Muscle layer of duodenum (tissue), 2 donors: ENCODE results near the gene RALGPS1.

Source experiments
- H3K27ac ChIP-seq: one replicate; pipeline ENCODE4 v1.7.0; 2013; ENCODE audit warnings: mild to moderate bottlenecking, low read length
- H3K27me3 ChIP-seq: one replicate; pipeline ENCODE4 v1.7.0; 2013; ENCODE audit warnings: low read depth, mild to moderate bottlenecking, control low read depth, low read length
- H3K36me3 ChIP-seq, 2 donors: one replicate each; pipeline ENCODE4 v1.7.0; 2013; ENCODE audit warnings: low read length in 2 of 2, control low read depth in 1 of 2, mild to moderate bottlenecking in 1 of 2; ENCODE audit not compliant: insufficient read depth in 2 of 2, control insufficient read depth in 1 of 2
- H3K4me1 ChIP-seq, 2 donors: one replicate each; pipeline ENCODE4 v1.7.0; 2013; ENCODE audit warnings: low read length in 2 of 2, mild to moderate bottlenecking in 2 of 2, control low read depth in 1 of 2, moderate library complexity in 1 of 2; ENCODE audit not compliant: insufficient read depth in 2 of 2, control insufficient read depth in 1 of 2
- H3K4me3 ChIP-seq, 2 donors: one replicate each; pipeline ENCODE4 v1.7.0; 2013; ENCODE audit warnings: low read length in 2 of 2, low read depth in 1 of 2, mild to moderate bottlenecking in 1 of 2
- H3K9me3 ChIP-seq, 2 donors: one replicate each; pipeline ENCODE4 v1.7.0; 2013; ENCODE audit warnings: low read length in 2 of 2, control low read depth in 1 of 2, mild to moderate bottlenecking in 1 of 2; ENCODE audit not compliant: control insufficient read depth in 1 of 2
- donor health status: healthy.

The RALGPS1 gene

GRCh38 chr9:126935630-126936029 is 21.0 kb downstream of the RALGPS1 start:
- H3K4me1 ChIP-seq, result peaks cover 0 to 1% of the 10 kb centered on the region in 2 donors
- H3K27ac ChIP-seq, result no peak overlapping the region
- H3K9me3 ChIP-seq, result no peaks in the 10 kb centered on the region
- no peaks in the 10 kb centered on the region for H3K36me3 ChIP-seq
- no peaks in the 10 kb centered on the region for H3K27me3 ChIP-seq
- no peak overlapping the region for H3K4me3 ChIP-seq

GRCh38 chr9:126937444-126937843 is 22.9 kb downstream of the RALGPS1 start:
- no peak overlapping the region for H3K27ac ChIP-seq
- peaks cover 8% of the 10 kb centered on the region in 2 donors for H3K4me1 ChIP-seq
- no peaks in the 10 kb centered on the region for H3K36me3 ChIP-seq
- H3K4me3 ChIP-seq, result no peak overlapping the region
- H3K9me3 ChIP-seq, result no peaks in the 10 kb centered on the region
- H3K27me3 ChIP-seq, result no peaks in the 10 kb centered on the region

GRCh38 chr9:126938327-126938726 is 23.7 kb downstream of the RALGPS1 start:
- no peak overlapping the region for H3K27ac ChIP-seq
- no peaks in the 10 kb centered on the region for H3K9me3 ChIP-seq
- no peak overlapping the region for H3K4me3 ChIP-seq
- no peaks in the 10 kb centered on the region for H3K27me3 ChIP-seq
- H3K4me1 ChIP-seq, result peaks cover 8 to 9% of the 10 kb centered on the region in 2 donors
- H3K36me3 ChIP-seq, result no peaks in the 10 kb centered on the region

DNA sequence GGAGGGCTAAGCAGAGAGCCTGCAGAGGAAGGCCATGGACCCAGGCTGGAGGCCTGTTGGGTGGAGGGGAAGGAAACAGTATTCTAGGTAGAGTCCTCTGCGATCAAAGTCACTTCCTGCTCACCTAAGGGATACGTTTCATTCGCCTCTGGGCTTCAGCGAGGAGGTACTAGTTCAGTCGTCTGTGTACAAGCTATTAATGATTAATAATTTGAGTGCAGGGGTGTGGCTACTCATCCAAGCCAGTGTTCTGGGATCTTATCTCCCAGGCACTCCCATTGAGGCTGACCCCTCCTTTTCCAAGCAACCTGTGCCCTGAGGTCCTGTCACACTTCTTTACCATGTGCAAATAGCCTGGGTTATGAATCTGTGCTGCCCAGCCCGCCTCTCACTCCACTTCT is 25.2 kb downstream of the RALGPS1 start:
- no peaks in the 10 kb centered on the region for H3K27me3 ChIP-seq
- H3K36me3 ChIP-seq, result no peaks in the 10 kb centered on the region
- peaks cover 8 to 9% of the 10 kb centered on the region in 2 donors for H3K4me1 ChIP-seq
- no peaks in the 10 kb centered on the region for H3K9me3 ChIP-seq
- no peak overlapping the region for H3K4me3 ChIP-seq
- peak overlapping the region; percentile 47 for H3K27ac ChIP-seq

DNA sequence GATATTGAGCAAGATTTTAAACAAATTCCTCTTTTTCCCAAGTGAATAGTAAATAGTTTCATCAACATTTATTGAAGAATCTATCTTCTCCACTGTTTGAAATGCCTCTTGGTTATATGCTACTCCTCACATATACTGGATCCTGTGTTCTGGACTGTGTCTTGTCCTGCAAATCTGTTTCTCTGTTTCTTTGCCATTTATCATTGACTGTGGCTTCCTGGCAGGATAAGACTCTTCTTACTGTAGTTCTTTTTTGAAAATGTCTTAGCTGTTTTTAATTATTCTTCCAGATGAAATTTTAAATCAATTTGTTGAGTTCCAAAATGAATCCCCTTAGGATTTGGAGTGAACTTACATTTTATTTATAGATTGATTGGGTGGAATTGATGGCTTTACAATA is 27.8 kb downstream of the RALGPS1 start:
- H3K27me3 ChIP-seq, result no peaks in the 10 kb centered on the region
- H3K27ac ChIP-seq, result no peak overlapping the region
- H3K4me1 ChIP-seq, result peaks cover 8 to 9% of the 10 kb centered on the region in 2 donors
- H3K9me3 ChIP-seq, result no peaks in the 10 kb centered on the region
- H3K4me3 ChIP-seq, result no peak overlapping the region
- no peaks in the 10 kb centered on the region for H3K36me3 ChIP-seq

DNA sequence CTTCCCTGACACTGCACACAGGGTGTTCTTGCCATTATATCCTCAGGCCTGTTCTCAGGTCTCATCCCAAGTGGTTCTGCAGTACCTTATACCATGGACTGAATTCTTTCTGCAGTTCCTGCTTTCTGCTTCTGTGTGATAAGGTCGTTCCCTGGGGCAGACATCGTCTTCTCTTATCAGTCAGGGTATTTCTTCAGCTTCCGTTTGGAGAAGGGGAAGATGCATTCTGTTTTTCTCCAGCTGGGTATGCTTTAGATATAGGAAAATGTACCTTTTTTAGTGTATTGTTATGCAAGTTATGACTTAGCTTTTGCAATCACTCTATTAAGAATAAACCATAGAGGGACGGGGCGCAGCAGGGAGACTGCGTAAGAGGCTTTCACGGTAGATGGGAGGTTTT is 31.1 kb downstream of the RALGPS1 start:
- Histone ChIP-seq H3K27me3 (no peaks in the 10 kb centered on the region), H3K4me1 (peaks cover 8% of the 10 kb centered on the region in 2 donors), H3K4me3 (no peak overlapping the region), H3K9me3 (no peaks in the 10 kb centered on the region), H3K36me3 (no peaks in the 10 kb centered on the region), H3K27ac (no peak overlapping the region)

- H3K27me3 ChIP-seq, result no peaks in the 10 kb centered on the region
- H3K36me3 ChIP-seq, result no peaks in the 10 kb centered on the region
- H3K27ac ChIP-seq, result no peak overlapping the region
- no peak overlapping the region for H3K4me3 ChIP-seq
- no peaks in the 10 kb centered on the region for H3K9me3 ChIP-seq
- peaks cover under 1 to 5% of the 10 kb centered on the region in 2 donors for H3K4me1 ChIP-seq
Observed at GRCh38 chr9:126947529-126947928, 32.9 kb downstream of the RALGPS1 start.

DNA sequence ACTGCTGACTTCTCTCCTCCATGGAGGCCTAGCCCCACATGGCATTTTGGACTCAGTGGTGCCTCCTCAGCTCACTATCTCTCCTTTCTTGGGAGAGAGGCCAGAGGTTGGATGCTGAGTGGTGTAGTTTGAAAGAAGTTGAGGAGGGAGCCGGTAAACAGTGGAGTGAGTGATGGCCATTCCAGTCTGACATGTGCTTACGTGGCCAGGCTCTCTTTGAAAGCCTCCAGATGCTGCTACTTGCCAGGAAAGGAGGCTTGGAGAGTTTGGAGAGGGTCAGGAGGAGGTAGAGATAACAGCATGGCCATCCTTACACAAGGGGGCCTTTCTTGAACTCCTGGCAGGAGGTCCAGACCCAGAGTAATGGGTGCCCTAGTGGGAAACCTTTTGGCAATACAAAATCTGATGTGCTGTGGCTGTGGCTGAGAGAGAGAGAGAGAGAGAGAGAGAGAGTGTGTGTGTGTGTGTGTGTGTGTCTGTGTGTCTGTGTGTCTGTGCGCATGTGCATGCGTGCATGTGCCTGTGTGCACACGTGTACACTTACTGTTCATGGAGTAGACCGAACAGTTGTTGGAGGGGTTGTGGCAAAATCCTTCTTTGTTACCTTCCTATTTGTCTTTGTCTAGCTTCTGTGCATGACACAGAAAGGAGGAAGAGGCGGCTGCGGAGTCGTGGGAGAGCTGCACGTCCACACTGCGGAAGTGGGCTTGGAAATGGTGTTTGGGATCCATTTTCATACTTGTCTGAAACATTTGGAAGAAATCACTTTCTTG is 37.8 kb downstream of the RALGPS1 start:
- no peaks in the 10 kb centered on the region for H3K9me3 ChIP-seq
- no peak overlapping the region for H3K4me3 ChIP-seq
- H3K27me3 ChIP-seq, result no peaks in the 10 kb centered on the region
- no peaks in the 10 kb centered on the region for H3K36me3 ChIP-seq
- peaks cover 13 to 15% of the 10 kb centered on the region in 2 donors for H3K4me1 ChIP-seq
- H3K27ac ChIP-seq, result peak overlapping the region; percentile 24

DNA sequence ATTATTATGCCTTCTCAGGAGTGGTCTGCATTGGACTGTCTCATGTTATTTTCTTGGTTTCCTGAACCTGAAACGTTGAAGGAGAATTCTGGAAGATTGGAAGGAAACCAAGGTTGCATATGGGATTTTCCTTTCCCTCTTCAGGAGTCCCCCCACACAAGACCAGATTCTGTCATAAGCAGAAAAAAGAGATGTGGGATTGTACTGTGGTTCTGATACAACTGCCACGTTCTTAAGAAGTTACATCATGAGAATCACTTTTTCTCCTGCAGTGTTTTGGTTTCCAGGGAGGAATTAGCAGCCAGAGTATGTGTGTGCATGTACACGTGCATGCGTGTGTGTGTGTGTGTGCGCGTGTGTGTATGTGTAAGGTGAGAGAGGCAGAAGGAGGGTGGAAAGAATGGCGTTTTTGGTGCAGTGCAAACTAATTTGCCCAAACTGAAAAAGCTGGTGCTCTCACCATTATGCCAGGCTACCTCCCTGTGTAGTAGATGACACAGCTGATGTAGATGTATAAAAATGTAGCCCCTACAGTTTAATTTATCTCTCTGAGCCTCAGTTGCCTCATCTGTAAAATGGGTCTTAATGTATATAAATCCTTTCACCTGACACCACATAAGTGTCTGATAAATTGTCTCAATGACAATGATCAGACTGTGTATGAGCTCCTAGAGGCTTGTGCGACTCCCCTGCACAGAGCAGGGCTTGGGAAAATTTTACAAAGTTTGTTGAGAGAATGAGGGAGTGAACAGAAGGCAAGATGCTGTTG is 38.6 kb downstream of the RALGPS1 start:
- Histone ChIP-seq H3K4me3 (no peak overlapping the region), H3K4me1 (peaks cover 15% of the 10 kb centered on the region in 2 donors), H3K9me3 (no peaks in the 10 kb centered on the region), H3K36me3 (no peaks in the 10 kb centered on the region), H3K27me3 (no peaks in the 10 kb centered on the region), H3K27ac (peak overlapping the region; percentile 24)

- Histone ChIP-seq H3K27me3 (no peaks in the 10 kb centered on the region), H3K9me3 (no peaks in the 10 kb centered on the region), H3K36me3 (no peaks in the 10 kb centered on the region), H3K27ac (no peak overlapping the region), H3K4me3 (no peak overlapping the region), H3K4me1 (peaks cover 15 to 18% of the 10 kb centered on the region in 2 donors)
Observed at GRCh38 chr9:126955811-126956210, 41.2 kb downstream of the RALGPS1 start.

GRCh38 chr9:126956917-126957686 is 42.5 kb downstream of the RALGPS1 start:
- Histone ChIP-seq H3K27ac (peak overlapping the region; percentile 47), H3K4me3 (peak overlapping the region in 1 of 2 donors; percentile 20), H3K4me1 (peaks cover 14 to 18% of the 10 kb centered on the region in 2 donors), H3K27me3 (no peaks in the 10 kb centered on the region), H3K9me3 (no peaks in the 10 kb centered on the region), H3K36me3 (no peaks in the 10 kb centered on the region)
